SJSA1 (cell line): ENCODE results near the gene PON1. TPM values are rescaled to one million over a fixed set of nuclear protein-coding genes. Genes with fewer than 3 reads are reported as not detected.

ENCODE experiments used
- DNase-seq, 2 experiments: peaks; one replicate each; pipeline ENCODE4 v3.0.0-alpha.2; 2015 to 2020; ENCODE audit warnings: low spot score in 2 of 2, low read depth in 1 of 2
- H3K27ac ChIP-seq: fragments of 250-450 bp; sonication (Bioruptor Pico); 2 replicates; pipeline ENCODE4 v1.5.1; 2020; ENCODE audit warnings: mild to moderate bottlenecking, moderate library complexity
- H3K27me3 ChIP-seq: fragments of 250-450 bp; sonication (Bioruptor Pico); replicated peaks from 2 replicates; pipeline ENCODE4 v1.5.1; 2020; ENCODE audit warnings: mild to moderate bottlenecking, moderate library complexity
- H3K36me3 ChIP-seq: fragments of 250-450 bp; sonication (Bioruptor Pico); 2 replicates; pipeline ENCODE4 v1.5.1; 2020; ENCODE audit warnings: mild to moderate bottlenecking
- H3K4me1 ChIP-seq: fragments of 250-450 bp; sonication (Bioruptor Pico); replicated peaks from 2 replicates; pipeline ENCODE4 v1.6.1; 2021; ENCODE audit warnings: mild to moderate bottlenecking
- H3K4me3 ChIP-seq: fragments of 250-450 bp; sonication (Bioruptor Pico); 2 replicates; pipeline ENCODE4 v1.5.1; 2020; ENCODE audit warnings: mild to moderate bottlenecking
- H3K9me3 ChIP-seq: fragments of 250-450 bp; sonication (Bioruptor Pico); replicated peaks from 2 replicates; pipeline ENCODE4 v1.5.1; 2020; ENCODE audit warnings: mild to moderate bottlenecking
- total RNA-seq: library from RNA; depleted of rRNA; stranded (reverse); fragments of >200 nt; shearing (Covaris generic); gene quantifications from 2 replicates; pipeline ENCODE4 v1.2.3, GENCODE V29; 2014; rRNA removed

The PON1 gene
- total RNA-seq, 1 experiment from 2014 or later, result not detected

DNA sequence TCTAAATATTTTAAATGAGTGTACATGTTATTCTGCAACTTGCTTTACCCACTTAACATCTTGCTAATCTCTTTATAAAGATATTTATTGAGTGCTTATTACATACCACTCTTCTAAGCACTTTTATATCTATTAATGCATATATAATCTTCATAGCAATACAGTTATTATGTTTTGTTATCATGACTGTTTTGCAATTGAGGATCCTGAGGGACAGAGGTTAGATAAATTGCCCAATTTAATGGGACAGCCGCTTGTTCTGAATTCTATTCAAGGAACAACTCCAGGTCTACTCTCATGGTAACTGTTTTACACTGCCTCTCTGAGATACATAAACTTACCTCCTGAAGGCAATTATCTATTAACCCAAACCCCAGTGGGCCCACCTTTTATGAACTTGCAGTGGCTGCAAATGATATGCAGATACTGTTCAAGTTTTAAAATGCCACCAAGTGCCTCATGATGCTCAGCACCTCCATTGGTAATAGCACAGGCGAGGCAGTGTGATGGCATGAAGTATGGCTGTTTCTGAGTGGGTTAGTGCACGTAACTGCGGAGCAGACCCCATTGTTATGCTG lies 60.5 kb downstream of the PON1 start:
- Histone ChIP-seq H3K27me3 (peaks cover 6% of the 10 kb centered on the region; the same call in 1 of the 2 replicates), H3K4me1 (no peaks in the 10 kb centered on the region), H3K36me3 (no peaks in the 10 kb centered on the region), H3K9me3 (no peaks in the 10 kb centered on the region), H3K4me3 (no peak overlapping the region), H3K27ac (no peak overlapping the region)
- DNase-seq, result no peak

DNA sequence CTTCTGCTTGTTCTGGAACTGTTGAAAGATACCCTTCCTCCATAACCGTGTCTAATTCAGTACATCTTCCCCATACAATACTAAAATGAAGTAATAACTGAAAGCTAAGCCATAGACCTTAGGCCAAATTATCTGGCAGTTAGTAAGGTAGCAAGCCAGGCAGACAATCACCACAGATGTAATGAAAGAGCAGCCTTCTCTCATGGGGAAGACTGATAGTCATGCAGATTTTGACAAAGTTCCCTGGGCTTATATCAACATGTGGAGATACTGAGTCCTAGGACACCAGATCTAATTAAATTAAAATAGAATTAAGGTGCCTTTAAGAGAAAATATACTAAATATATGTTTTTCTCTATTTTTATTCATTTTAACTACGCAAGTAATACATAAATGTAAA lies 61.5 kb downstream of the PON1 start:
- Histone ChIP-seq H3K27ac (no peak overlapping the region), H3K4me1 (no peaks in the 10 kb centered on the region), H3K4me3 (no peak overlapping the region), H3K36me3 (no peaks in the 10 kb centered on the region), H3K9me3 (no peaks in the 10 kb centered on the region), H3K27me3 (no peaks in the 10 kb centered on the region)
- DNase-seq, result no peak

DNA sequence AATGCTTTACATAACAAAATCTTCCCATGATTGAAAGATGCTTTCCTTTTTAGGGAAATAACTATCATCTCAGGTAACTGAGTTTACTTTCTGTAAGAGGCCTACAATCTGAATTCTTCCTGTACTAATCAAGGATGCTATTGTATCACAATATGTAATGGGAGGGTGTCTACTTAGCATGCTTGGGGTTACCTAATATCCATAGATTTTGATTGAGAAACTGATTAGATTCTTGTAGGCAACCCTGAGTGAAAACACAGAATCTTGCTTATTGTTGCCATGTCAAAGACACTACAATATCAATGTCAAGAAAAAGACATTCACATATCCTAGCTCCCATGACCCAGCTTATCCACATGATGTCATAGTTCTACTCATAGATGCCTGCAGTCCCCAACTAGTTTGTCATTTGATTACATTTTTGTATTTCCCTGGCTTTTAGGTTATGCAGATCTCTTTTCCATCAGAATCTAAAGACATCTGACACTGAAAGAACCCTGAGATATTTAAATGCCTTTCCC lies 62.4 kb downstream of the PON1 start:
- H3K9me3 ChIP-seq, result no peaks in the 10 kb centered on the region
- no peak for DNase-seq
- no peaks in the 10 kb centered on the region for H3K36me3 ChIP-seq
- no peaks in the 10 kb centered on the region for H3K4me1 ChIP-seq
- no peaks in the 10 kb centered on the region for H3K27me3 ChIP-seq
- no peak overlapping the region for H3K27ac ChIP-seq
- H3K4me3 ChIP-seq, result no peak overlapping the region

DNA sequence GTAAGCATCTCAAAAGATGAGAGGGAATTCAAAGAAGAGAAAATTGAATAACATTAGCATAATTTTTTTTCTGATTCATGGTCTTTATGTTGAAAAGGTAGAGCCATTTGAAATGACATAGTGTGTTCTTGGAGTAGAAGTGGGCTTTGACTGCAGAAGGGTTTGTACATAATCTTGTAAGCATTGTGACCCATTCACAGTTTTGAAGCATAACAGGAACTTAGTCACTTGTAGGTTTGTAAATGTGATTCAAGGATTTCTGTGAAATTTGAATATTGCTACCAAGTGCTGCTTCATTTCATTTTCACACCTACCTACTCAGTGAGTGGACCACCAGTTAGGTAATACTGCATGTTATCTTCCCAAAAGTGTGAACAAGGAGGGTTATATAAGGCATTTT lies 68.6 kb downstream of the PON1 start:
- Histone ChIP-seq H3K36me3 (no peaks in the 10 kb centered on the region), H3K4me1 (no peaks in the 10 kb centered on the region), H3K9me3 (no peaks in the 10 kb centered on the region), H3K27ac (no peak overlapping the region), H3K27me3 (no peaks in the 10 kb centered on the region), H3K4me3 (no peak overlapping the region)
- DNase-seq, result no peak

DNA sequence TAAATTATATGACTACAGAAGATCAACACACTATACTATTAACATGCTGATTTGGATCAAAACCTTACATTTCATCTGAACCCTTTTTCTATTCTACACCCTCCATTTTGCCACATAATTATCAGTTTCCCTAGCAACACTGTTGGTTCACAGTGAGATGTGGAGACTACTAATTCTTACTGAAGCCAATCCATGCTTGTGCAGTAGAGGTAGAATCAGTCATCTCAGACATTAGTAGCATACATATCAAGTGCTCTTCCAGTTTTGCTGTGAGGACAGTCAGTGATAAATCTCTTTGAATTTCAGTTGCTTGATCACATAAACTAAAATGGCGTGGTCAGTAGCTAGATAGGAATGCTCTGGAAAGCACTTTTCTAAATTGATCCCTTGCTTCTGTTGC lies 70.3 kb downstream of the PON1 start:
- Histone ChIP-seq H3K9me3 (no peaks in the 10 kb centered on the region), H3K4me1 (no peaks in the 10 kb centered on the region), H3K4me3 (no peak overlapping the region), H3K27ac (no peak overlapping the region), H3K27me3 (no peaks in the 10 kb centered on the region), H3K36me3 (no peaks in the 10 kb centered on the region)
- no peak for DNase-seq

DNA sequence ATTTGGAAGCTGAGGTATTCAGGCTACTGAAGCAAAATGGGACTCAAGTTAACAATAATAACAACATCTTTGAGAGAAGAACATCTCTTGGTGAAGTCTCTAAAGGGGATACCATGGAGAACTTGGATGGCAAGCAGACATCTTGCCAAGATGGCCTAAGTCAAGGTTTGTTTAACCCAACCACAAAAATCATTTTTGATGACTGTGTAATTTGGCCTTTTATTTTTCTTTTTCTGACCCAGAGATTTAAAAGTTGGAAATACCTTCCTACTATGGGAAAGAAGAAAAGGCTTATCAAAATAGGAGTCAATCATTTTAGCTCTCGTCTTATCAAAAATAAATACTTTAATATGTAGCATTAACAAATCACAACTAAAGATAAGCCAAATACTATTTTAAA lies 72.4 kb downstream of the PON1 start:
- H3K27me3 ChIP-seq, result no peaks in the 10 kb centered on the region
- no peaks in the 10 kb centered on the region for H3K9me3 ChIP-seq
- no peaks in the 10 kb centered on the region for H3K36me3 ChIP-seq
- DNase-seq, result no peak
- H3K4me1 ChIP-seq, result no peaks in the 10 kb centered on the region
- H3K4me3 ChIP-seq, result no peak overlapping the region
- no peak overlapping the region for H3K27ac ChIP-seq

DNA sequence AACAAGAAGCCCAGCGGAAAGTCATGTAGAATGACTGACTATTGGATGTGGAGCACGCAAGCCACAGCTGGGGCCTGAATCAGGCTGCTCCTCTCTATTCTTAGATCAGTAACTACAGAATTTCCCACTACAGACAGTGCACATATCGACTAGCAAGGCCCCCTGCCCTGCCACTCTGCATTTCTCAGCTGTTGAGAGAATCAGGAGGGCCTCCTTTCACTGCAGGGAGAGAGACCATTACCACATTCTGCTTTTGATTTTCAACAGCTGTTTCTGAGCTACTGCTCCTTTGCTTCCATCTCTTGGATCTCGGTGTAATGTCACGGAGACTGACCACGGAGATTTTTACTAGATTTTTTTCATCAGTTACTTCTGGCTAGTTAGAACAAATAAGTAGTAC lies 73.8 kb downstream of the PON1 start:
- H3K4me1 ChIP-seq, result no peaks in the 10 kb centered on the region
- DNase-seq, result no peak
- no peaks in the 10 kb centered on the region for H3K27me3 ChIP-seq
- H3K27ac ChIP-seq, result no peak overlapping the region
- no peaks in the 10 kb centered on the region for H3K36me3 ChIP-seq
- H3K9me3 ChIP-seq, result no peaks in the 10 kb centered on the region
- H3K4me3 ChIP-seq, result no peak overlapping the region

Other genes starting within 250 kb of the PON1 start
- gene PON3, start 71.8 kb upstream of the PON1 start, total RNA-seq, result not detected in 2 replicates
- 93.8 and 136 TPM in 2 replicates for gene PON2, start 110.5 kb upstream of the PON1 start, total RNA-seq
- gene ASB4, start 161.4 kb upstream of the PON1 start, total RNA-seq, result not detected in 2 replicates